Liver (tissue), 9 donors: ENCODE data around the gene LMF1. TPM values are rescaled to one million over a fixed set of nuclear protein-coding genes. Genes with fewer than 3 reads are reported as not detected.

Experiments
- DNase-seq: peaks from one replicate; pipeline ENCODE4 v3.0.0-alpha.2; 2017; ENCODE audit warnings: low spot score
- H3K27ac ChIP-seq, 2 donors: one replicate each; pipeline ENCODE4 v1.7.0; 2013; ENCODE audit warnings: inconsistent platforms in 2 of 2, low read length in 2 of 2, control low read depth in 1 of 2, low read depth in 1 of 2, mild to moderate bottlenecking in 1 of 2
- H3K27me3 ChIP-seq, 4 donors: one replicate each; pipeline versions ENCODE4 v1.6.1 to v1.7.0; 2013; ENCODE audit warnings: low read length in 3 of 4, inconsistent platforms in 1 of 4, mild to moderate bottlenecking in 1 of 4, moderate library complexity in 1 of 4; ENCODE audit not compliant: control insufficient read depth in 4 of 4, insufficient read depth in 4 of 4
- H3K36me3 ChIP-seq, 4 donors: one replicate each; pipeline versions ENCODE4 v1.6.1 to v1.7.0; 2013; ENCODE audit warnings: low read length in 3 of 4, mild to moderate bottlenecking in 3 of 4, low read depth in 1 of 4, moderate library complexity in 1 of 4; ENCODE audit not compliant: control insufficient read depth in 4 of 4, insufficient read depth in 3 of 4
- H3K4me1 ChIP-seq, 4 donors: one replicate each; pipeline versions ENCODE4 v1.6.1 to v1.7.0; 2013; ENCODE audit warnings: low read length in 3 of 4, mild to moderate bottlenecking in 3 of 4, moderate library complexity in 1 of 4; ENCODE audit not compliant: control insufficient read depth in 4 of 4, insufficient read depth in 4 of 4
- H3K4me3 ChIP-seq, 3 donors: one replicate each; pipeline versions ENCODE4 v1.6.1 to v1.7.0; 2013; ENCODE audit warnings: low read length in 3 of 3, control low read depth in 1 of 3, low read depth in 1 of 3, mild to moderate bottlenecking in 1 of 3
- H3K9ac ChIP-seq, 2 donors: one replicate each; pipeline ENCODE4 v1.7.0; 2013; ENCODE audit warnings: low read length in 2 of 2, mild to moderate bottlenecking in 2 of 2, moderate library complexity in 2 of 2, control low read depth in 1 of 2, low read depth in 1 of 2
- H3K9me3 ChIP-seq, 4 donors: one replicate each; pipeline versions ENCODE4 v1.6.1 to v1.7.0; 2013; ENCODE audit warnings: low read length in 3 of 4; ENCODE audit not compliant: control insufficient read depth in 4 of 4
- EGR1 ChIP-seq, 2 donors: IDR thresholded peaks; 2 replicates each; pipeline ENCODE4 v1.6.1; 2016 to 2018; ENCODE audit warnings: antibody characterized with exemption in 2 of 2, low read depth in 2 of 2
- FOXA1 ChIP-seq: IDR thresholded peaks from 2 replicates; pipeline ENCODE4 v1.6.1; 2016; ENCODE audit warnings: antibody characterized with exemption
- FOXA2 ChIP-seq: IDR thresholded peaks from 2 replicates; pipeline ENCODE4 v1.6.1; 2016; ENCODE audit warnings: antibody characterized with exemption
- HNF4A ChIP-seq, 2 donors: conservative IDR thresholded peaks; 2 replicates each; pipeline ENCODE4 v1.6.1; 2016; ENCODE audit warnings: antibody characterized with exemption in 2 of 2, mild to moderate bottlenecking in 2 of 2
- HNF4G ChIP-seq: IDR thresholded peaks from 2 replicates; pipeline ENCODE4 v1.6.1; 2016; ENCODE audit warnings: antibody characterized with exemption
- JUND ChIP-seq, 2 donors: IDR thresholded peaks; 2 replicates each; pipeline ENCODE4 v1.6.1; 2016; ENCODE audit warnings: antibody characterized with exemption in 2 of 2
- RAD21 ChIP-seq, 2 donors: IDR thresholded peaks; 2 replicates each; pipeline ENCODE4 v1.6.1; 2016; ENCODE audit warnings: antibody characterized with exemption in 2 of 2, mild to moderate bottlenecking in 2 of 2
- SP1 ChIP-seq: IDR thresholded peaks from 2 replicates; pipeline ENCODE4 v1.6.1; 2018; ENCODE audit warnings: antibody characterized with exemption, mild to moderate bottlenecking
- TAF1 ChIP-seq: conservative IDR thresholded peaks from 2 replicates; pipeline ENCODE4 v1.6.1; 2016; ENCODE audit warnings: antibody characterized with exemption, mild to moderate bottlenecking
- YY1 ChIP-seq: IDR thresholded peaks from 2 replicates; pipeline ENCODE4 v1.6.1; 2016; ENCODE audit warnings: antibody characterized with exemption, mild to moderate bottlenecking
- WGBS: extraction: QIAGEN DNeasy Blood & Tissue Kit; methylation state at CpG from one replicate; pipeline ENCODE4 v1.1.7; 2013; 5-methylcytosine and 5-hydroxymethylcytosine counted together
- polyA plus RNA-seq, 2 donors: library from polyadenylated mRNA; stranded (reverse) in 1 of 2; unstranded in 1 of 2; fragments of 200-250 nt in 1 of 2; fragments of >200 nt in 1 of 2; fragmentation: Nextera tagmentation in 1 of 2; extraction: Ambion mirVana in 1 of 2; gene quantifications; one replicate each; pipeline versions ENCODE4 v1.2.1 to v1.2.3, GENCODE V29; 2013 to 2015
- total RNA-seq, 2 donors: library from RNA; depleted of rRNA; stranded (reverse); fragments of >200 nt; gene quantifications; one replicate each; pipeline ENCODE4 v1.2.3, GENCODE V29; 2014
- TF ChIP-seq, protein P1 (sequence below): fragments of 150-350 bp; IDR thresholded peaks from 2 replicates; pipeline ENCODE4 v1.5.1; 2017; ENCODE audit warnings: improper control_type of control experiment, low read depth, low read length; ENCODE audit not compliant: missing input control
- TF ChIP-seq, protein P2 (sequence below): IDR thresholded peaks from 2 replicates; pipeline ENCODE4 v1.6.1; 2016; ENCODE audit warnings: antibody characterized with exemption, mild to moderate bottlenecking
- TF ChIP-seq, protein P3 (sequence below): IDR thresholded peaks from 2 replicates; pipeline ENCODE4 v1.6.1; 2016; ENCODE audit warnings: antibody characterized with exemption
- TF ChIP-seq, protein P4 (sequence below): IDR thresholded peaks from 2 replicates; pipeline ENCODE4 v1.6.1; 2016; ENCODE audit warnings: antibody characterized with exemption
- donor health status: healthy.
- donor health status: healthy.
- donor health status: healthy.
- donor health status: healthy.
- donor health status: healthy.

LMF1 gene
- total and polyA plus RNA-seq, 4 donors, result 8.8 to 24.3 (median 12.6) TPM

DNA sequence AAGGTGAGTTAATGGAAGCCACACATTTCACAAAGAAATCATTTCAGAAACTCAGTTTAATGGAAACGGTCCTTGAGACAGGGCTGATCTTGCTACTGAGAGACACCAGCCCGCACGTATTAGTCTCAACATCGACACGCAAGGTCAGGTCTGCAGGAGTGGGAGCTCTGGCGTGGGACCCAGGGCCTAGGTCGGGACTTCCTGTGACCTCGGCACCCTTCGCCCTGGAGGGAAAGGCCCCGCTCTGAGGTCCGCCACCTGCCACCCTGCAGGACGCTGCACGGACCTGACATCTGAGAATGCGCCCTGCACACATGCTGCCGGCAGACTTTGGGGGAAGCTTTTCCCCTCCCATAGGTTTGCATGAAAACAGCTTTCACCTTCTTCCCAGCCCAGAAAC lies 59.7 kb downstream of the LMF1 start (continued):
- TF ChIP-seq, protein P1, sequence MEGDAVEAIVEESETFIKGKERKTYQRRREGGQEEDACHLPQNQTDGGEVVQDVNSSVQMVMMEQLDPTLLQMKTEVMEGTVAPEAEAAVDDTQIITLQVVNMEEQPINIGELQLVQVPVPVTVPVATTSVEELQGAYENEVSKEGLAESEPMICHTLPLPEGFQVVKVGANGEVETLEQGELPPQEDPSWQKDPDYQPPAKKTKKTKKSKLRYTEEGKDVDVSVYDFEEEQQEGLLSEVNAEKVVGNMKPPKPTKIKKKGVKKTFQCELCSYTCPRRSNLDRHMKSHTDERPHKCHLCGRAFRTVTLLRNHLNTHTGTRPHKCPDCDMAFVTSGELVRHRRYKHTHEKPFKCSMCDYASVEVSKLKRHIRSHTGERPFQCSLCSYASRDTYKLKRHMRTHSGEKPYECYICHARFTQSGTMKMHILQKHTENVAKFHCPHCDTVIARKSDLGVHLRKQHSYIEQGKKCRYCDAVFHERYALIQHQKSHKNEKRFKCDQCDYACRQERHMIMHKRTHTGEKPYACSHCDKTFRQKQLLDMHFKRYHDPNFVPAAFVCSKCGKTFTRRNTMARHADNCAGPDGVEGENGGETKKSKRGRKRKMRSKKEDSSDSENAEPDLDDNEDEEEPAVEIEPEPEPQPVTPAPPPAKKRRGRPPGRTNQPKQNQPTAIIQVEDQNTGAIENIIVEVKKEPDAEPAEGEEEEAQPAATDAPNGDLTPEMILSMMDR, result no peak

DNA sequence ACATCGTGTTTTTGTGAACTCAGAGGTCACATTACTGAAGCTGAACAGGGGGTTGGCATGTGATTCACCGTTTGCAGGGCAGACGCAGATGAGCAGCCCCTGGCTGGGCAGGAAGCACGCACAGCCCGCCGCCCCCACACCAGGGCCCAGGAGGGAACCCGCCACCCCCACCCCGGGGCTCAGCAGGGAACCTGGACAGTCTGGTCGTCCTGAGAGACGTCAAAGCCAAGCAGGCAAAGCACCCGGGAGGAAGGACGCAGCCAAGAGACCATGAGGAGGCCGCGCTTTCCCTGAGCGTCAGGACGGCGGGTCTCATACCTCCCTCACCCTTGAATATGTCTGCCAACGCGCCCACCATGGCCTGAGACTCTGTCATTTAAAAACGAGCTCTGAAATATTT lies 60.6 kb downstream of the LMF1 start:
- H3K4me1 ChIP-seq, result no peaks in the 10 kb centered on the region
- TF ChIP-seq HNF4G (no peak), JUND (IDR thresholded peaks at IDR 0.05) (no peak), FOXA2 (no peak), EGR1 (IDR thresholded peaks at IDR 0.05; ENCODE audit: low read depth in 2 of 2) (no peak), YY1 (no peak), SP1 (no peak), RAD21 (IDR thresholded peaks at IDR 0.05) (no peak), FOXA1 (no peak), HNF4A (conservative IDR thresholded peaks at IDR 0.05) (no peak), TAF1 (no peak)
- TF ChIP-seq, protein P2, sequence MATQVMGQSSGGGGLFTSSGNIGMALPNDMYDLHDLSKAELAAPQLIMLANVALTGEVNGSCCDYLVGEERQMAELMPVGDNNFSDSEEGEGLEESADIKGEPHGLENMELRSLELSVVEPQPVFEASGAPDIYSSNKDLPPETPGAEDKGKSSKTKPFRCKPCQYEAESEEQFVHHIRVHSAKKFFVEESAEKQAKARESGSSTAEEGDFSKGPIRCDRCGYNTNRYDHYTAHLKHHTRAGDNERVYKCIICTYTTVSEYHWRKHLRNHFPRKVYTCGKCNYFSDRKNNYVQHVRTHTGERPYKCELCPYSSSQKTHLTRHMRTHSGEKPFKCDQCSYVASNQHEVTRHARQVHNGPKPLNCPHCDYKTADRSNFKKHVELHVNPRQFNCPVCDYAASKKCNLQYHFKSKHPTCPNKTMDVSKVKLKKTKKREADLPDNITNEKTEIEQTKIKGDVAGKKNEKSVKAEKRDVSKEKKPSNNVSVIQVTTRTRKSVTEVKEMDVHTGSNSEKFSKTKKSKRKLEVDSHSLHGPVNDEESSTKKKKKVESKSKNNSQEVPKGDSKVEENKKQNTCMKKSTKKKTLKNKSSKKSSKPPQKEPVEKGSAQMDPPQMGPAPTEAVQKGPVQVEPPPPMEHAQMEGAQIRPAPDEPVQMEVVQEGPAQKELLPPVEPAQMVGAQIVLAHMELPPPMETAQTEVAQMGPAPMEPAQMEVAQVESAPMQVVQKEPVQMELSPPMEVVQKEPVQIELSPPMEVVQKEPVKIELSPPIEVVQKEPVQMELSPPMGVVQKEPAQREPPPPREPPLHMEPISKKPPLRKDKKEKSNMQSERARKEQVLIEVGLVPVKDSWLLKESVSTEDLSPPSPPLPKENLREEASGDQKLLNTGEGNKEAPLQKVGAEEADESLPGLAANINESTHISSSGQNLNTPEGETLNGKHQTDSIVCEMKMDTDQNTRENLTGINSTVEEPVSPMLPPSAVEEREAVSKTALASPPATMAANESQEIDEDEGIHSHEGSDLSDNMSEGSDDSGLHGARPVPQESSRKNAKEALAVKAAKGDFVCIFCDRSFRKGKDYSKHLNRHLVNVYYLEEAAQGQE, result no peak
- TF ChIP-seq, protein P1, result no peak
- TF ChIP-seq, protein P3, sequence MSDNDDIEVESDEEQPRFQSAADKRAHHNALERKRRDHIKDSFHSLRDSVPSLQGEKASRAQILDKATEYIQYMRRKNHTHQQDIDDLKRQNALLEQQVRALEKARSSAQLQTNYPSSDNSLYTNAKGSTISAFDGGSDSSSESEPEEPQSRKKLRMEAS, result no peak
- TF ChIP-seq, protein P4, sequence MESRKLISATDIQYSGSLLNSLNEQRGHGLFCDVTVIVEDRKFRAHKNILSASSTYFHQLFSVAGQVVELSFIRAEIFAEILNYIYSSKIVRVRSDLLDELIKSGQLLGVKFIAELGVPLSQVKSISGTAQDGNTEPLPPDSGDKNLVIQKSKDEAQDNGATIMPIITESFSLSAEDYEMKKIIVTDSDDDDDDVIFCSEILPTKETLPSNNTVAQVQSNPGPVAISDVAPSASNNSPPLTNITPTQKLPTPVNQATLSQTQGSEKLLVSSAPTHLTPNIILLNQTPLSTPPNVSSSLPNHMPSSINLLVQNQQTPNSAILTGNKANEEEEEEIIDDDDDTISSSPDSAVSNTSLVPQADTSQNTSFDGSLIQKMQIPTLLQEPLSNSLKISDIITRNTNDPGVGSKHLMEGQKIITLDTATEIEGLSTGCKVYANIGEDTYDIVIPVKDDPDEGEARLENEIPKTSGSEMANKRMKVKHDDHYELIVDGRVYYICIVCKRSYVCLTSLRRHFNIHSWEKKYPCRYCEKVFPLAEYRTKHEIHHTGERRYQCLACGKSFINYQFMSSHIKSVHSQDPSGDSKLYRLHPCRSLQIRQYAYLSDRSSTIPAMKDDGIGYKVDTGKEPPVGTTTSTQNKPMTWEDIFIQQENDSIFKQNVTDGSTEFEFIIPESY, result no peak
- H3K27ac ChIP-seq, result no peak overlapping the region
- H3K27me3 ChIP-seq, result no peaks in the 10 kb centered on the region
- H3K9me3 ChIP-seq, result peaks cover 0 to 2% (median 0%) of the 10 kb centered on the region in 4 donors
- peaks cover 0 to 28% (median 4%) of the 10 kb centered on the region in 4 donors for H3K36me3 ChIP-seq
- H3K9ac ChIP-seq, result no peak overlapping the region
- DNase-seq, result no peak
- WGBS, result 91% methylated on average over 20 of the region's 20 CpGs
- no peak overlapping the region for H3K4me3 ChIP-seq
